DOHH2 (cell line): ENCODE data around the gene C19orf85.
"Not testable (repeated sequence)": the region's sequence is repeated elsewhere in the genome, so short reads cannot be mapped to it uniquely, and the experiment has no call there.

Experiments used
- H3F3A ChIP-seq: fragments of 200-600 bp; sonication (generic), shearing (Covaris generic); 2 replicates; pipeline ENCODE4 v1.6.0; 2016; ENCODE audit warnings: antibody characterized with exemption, mild to moderate bottlenecking; ENCODE audit not compliant: control insufficient read depth, insufficient read depth
- H3K27ac ChIP-seq: fragments of 200-600 bp; sonication (generic); 2 replicates; pipeline ENCODE4 v1.5.1; 2014; ENCODE audit warnings: low read depth, mild to moderate bottlenecking, low read length, moderate library complexity
- H3K27me3 ChIP-seq: fragments of 200-600 bp; sonication (generic); 2 replicates; pipeline ENCODE4 v1.6.1; 2014; ENCODE audit warnings: mild to moderate bottlenecking, low read length, mixed read lengths; ENCODE audit not compliant: control insufficient read depth
- H3K36me3 ChIP-seq: fragments of 200-600 bp; sonication (generic); 2 replicates; pipeline ENCODE4 v1.6.1; 2014; ENCODE audit warnings: mild to moderate bottlenecking, low read length, moderate library complexity, mixed read lengths; ENCODE audit not compliant: control insufficient read depth
- H3K4me1 ChIP-seq: fragments of 200-600 bp; sonication (generic); 2 replicates; pipeline ENCODE4 v1.6.1; 2014; ENCODE audit warnings: mild to moderate bottlenecking, low read length, mixed read lengths; ENCODE audit not compliant: control insufficient read depth
- H3K4me2 ChIP-seq: fragments of 200-600 bp; sonication (generic); 2 replicates; pipeline ENCODE4 v1.6.0; 2014; ENCODE audit warnings: mild to moderate bottlenecking, low read length, moderate library complexity
- H3K4me3 ChIP-seq: fragments of 200-600 bp; sonication (generic); 2 replicates; pipeline ENCODE4 v1.5.1; 2014; ENCODE audit warnings: mild to moderate bottlenecking, low read length, mixed read lengths
- H3K79me2 ChIP-seq: fragments of 200-600 bp; sonication (generic); 2 replicates; pipeline ENCODE4 v1.6.1; 2014; ENCODE audit warnings: mild to moderate bottlenecking, low read length, mixed read lengths; ENCODE audit not compliant: control insufficient read depth
- H3K9me2 ChIP-seq: fragments of 200-600 bp; sonication (generic); replicated peaks from 2 replicates; pipeline ENCODE4 v1.6.1; 2014; ENCODE audit warnings: mild to moderate bottlenecking, low read length, mixed read lengths; ENCODE audit not compliant: control insufficient read depth
- H3K9me3 ChIP-seq: fragments of 200-600 bp; sonication (generic); 2 replicates; pipeline ENCODE4 v1.6.1; 2014; ENCODE audit warnings: antibody characterized with exemption, low read length, mixed read lengths; ENCODE audit not compliant: control insufficient read depth, insufficient read depth
- H4K20me1 ChIP-seq: fragments of 200-600 bp; sonication (generic); 2 replicates; pipeline ENCODE4 v1.6.0; 2014; ENCODE audit warnings: low read depth, mild to moderate bottlenecking, antibody characterized with exemption, low read length, moderate library complexity; ENCODE audit not compliant: control insufficient read depth, insufficient read depth
- EZH2phosphoT487 ChIP-seq: fragments of 200-600 bp; sonication (generic); IDR thresholded peaks from 2 replicates; pipeline ENCODE4 v1.6.1; 2017; ENCODE audit warnings: borderline replicate concordance, mild to moderate bottlenecking, antibody characterized with exemption, low read length, moderate library complexity, mixed read lengths
- TF ChIP-seq, protein P1 (sequence below): fragments of 200-600 bp; sonication (generic); IDR thresholded peaks from one replicate; pipeline ENCODE4 v1.5.1; 2014; ENCODE audit warnings: antibody characterized with exemption, mild to moderate bottlenecking, low read depth, low read length; ENCODE audit not compliant: poor library complexity, severe bottlenecking

The C19orf85 gene

DNA sequence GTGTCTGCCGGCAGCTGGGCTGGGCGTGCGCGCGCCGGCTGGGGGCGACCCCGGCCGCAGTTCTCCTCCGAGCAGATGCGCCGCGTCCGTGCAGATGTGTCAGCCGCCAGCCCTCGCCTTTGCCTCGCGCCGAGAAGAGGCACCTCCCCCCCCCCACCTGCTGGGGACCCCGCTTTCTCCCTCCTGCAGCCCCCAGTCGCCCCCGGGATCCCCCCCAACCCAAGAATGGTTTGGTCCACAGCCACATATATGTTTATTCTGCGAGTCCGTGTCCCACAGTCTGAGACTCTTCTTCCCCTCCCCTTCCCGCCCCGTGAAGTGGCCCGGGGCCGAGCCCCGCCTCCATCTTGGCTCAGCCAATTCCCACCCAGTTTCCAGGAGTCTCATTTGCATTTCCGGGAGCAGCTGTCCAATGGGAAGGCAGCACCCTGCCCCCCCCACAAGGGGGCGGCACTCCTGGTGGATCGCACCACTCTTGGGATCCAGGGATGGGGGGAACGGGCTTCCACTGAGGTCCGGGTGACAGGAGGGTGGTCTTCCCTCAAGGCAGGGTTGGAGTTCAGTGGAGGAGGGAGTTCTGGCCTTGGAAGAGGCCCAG, 11.7 kb downstream of the C19orf85 start:
- H3K9me3 ChIP-seq = no peaks in the 10 kb centered on the region
- no peaks in the 10 kb centered on the region for H3K9me2 ChIP-seq
- no peaks in the 10 kb centered on the region for H3K4me1 ChIP-seq
- no peak overlapping the region for H3K27ac ChIP-seq
- no peak overlapping the region for H3K4me3 ChIP-seq
- peaks cover 9% of the 10 kb centered on the region for H3K27me3 ChIP-seq
- H3K4me2 ChIP-seq = no peak overlapping the region
- H3K36me3 ChIP-seq = no peaks in the 10 kb centered on the region
- no peaks in the 10 kb centered on the region; the same call in 1 of the 2 replicates for H3F3A ChIP-seq
- H3K79me2 ChIP-seq = no peaks in the 10 kb centered on the region
- no peak for TF ChIP-seq EZH2phosphoT487
- no peaks in the 10 kb centered on the region for H4K20me1 ChIP-seq

DNA sequence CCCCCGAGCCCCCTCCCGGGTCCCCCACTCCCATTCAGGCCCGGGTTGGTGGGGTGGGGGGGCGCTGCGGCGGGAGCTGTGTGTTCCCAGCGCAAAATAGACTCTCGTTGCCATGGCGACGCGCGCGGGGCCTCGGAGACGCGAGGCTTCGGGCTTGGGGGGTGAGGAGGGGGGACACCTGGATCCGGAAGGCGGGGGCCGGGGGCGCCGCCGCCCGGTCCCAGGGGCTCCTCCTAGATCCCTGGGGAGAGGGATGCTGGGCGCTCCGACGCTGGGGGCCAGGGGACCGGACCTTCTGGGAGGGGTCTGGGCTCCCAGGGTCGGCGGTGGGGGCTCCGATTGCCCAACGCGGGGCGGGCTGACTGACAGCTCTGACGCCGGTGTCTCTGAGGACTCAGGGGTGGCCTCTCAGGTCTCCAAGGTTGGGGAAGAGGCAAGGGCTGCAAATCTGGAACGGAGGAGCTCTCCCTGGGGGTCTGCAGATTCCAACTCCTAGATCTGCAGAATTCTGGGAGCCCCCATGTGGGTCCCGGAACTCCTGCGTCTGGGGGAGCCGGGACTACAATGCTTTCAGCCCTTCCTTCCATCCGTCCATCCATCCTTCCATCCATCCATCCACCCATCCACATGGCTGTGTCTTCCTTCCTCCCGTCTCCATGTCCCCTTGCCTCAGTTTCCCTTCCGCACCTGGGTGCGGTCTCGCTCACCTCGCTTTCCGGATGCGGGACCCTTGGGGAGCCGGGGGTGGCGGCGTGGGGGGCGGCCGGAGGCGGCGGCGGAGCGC, 12.4 kb downstream of the C19orf85 start:
- Histone ChIP-seq H3K79me2 (no peaks in the 10 kb centered on the region), H3K27me3 (peaks cover 9% of the 10 kb centered on the region), H3K9me3 (no peaks in the 10 kb centered on the region), H3K27ac (no peak overlapping the region), H3K36me3 (no peaks in the 10 kb centered on the region), H3K4me1 (no peaks in the 10 kb centered on the region), H4K20me1 (no peaks in the 10 kb centered on the region), H3F3A (no peaks in the 10 kb centered on the region; the same call in 1 of the 2 replicates), H3K9me2 (no peaks in the 10 kb centered on the region), H3K4me2 (no peak overlapping the region), H3K4me3 (no peak overlapping the region)
- TF ChIP-seq, protein P1, sequence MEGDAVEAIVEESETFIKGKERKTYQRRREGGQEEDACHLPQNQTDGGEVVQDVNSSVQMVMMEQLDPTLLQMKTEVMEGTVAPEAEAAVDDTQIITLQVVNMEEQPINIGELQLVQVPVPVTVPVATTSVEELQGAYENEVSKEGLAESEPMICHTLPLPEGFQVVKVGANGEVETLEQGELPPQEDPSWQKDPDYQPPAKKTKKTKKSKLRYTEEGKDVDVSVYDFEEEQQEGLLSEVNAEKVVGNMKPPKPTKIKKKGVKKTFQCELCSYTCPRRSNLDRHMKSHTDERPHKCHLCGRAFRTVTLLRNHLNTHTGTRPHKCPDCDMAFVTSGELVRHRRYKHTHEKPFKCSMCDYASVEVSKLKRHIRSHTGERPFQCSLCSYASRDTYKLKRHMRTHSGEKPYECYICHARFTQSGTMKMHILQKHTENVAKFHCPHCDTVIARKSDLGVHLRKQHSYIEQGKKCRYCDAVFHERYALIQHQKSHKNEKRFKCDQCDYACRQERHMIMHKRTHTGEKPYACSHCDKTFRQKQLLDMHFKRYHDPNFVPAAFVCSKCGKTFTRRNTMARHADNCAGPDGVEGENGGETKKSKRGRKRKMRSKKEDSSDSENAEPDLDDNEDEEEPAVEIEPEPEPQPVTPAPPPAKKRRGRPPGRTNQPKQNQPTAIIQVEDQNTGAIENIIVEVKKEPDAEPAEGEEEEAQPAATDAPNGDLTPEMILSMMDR = no peak
- no peak for TF ChIP-seq EZH2phosphoT487

DNA sequence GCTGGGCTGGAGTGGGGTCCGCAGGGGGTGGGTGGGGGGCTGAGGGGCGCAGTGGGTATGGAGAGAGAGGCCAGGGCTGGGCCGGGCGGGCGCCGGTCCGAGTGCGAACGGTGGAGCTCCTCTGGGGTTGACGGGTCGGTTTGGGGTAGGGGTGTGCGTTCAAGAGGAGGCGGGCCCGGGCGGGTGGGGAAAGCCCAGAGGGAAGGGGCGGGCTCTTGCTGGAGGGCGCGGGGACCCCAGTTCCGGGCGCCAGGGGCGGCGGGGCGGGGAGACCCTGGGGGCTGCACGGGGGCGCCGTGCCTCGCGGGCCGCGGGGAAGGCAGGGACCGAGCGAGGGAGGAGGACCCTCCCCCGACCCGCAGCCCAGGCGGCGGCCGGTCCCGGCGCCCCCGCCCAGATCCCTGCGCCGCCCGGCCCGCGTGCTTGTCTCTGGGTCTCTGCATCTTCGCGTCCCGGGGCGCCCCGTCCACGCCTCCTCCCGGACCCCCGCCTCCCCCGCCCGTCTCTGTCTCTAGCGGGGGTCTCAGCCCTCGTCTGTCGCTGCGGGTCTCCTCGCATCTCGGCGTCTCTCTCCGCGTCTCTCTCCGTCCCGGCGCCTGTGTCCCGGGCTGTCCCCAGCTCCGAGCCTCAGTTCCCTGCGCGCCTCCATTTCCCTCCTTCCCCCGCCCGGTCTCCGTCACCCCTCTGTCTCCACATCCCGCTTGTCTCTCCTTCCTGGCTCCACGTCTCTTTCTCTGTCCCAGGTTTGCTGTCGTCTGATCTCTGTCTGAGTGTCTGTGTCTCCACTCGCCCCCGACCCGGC, 13.2 kb downstream of the C19orf85 start:
- no peaks in the 10 kb centered on the region for H3K79me2 ChIP-seq
- H3K27me3 ChIP-seq = peaks cover 9% of the 10 kb centered on the region
- TF ChIP-seq EZH2phosphoT487 = no peak
- TF ChIP-seq, protein P1 = no peak
- no peaks in the 10 kb centered on the region for H3K9me3 ChIP-seq
- no peak overlapping the region for H3K27ac ChIP-seq
- no peaks in the 10 kb centered on the region for H3K9me2 ChIP-seq
- no peak overlapping the region for H3K4me3 ChIP-seq
- no peaks in the 10 kb centered on the region for H3K36me3 ChIP-seq
- H3K4me2 ChIP-seq = no peak overlapping the region
- H3F3A ChIP-seq = no peaks in the 10 kb centered on the region; the same call in 1 of the 2 replicates
- H3K4me1 ChIP-seq = no peaks in the 10 kb centered on the region
- H4K20me1 ChIP-seq = no peaks in the 10 kb centered on the region

DNA sequence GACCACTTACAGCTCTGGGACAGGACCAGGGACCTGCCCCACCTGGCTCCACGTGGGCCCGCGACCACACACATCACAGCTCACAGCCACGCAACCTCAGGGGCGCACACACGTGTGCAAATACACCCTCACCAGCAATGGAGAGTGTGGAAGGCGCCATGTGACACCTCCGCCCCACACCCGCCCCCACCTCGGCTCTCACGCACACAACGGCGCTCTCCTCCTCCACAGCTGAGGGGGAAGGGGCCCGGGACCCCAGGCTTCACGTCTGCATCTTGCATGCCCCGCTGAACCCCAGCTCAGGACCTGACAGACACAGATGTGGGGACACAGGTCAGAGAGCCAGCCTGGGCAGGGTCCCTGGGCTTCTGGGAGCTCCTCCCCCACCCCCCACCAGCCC, 15.1 kb downstream of the C19orf85 start:
- Histone ChIP-seq H3K4me2 (no peak overlapping the region), H3K9me3 (no peaks in the 10 kb centered on the region), H4K20me1 (no peaks in the 10 kb centered on the region), H3F3A (no peaks in the 10 kb centered on the region; the same call in 1 of the 2 replicates), H3K79me2 (no peaks in the 10 kb centered on the region), H3K27ac (no peak overlapping the region), H3K9me2 (no peaks in the 10 kb centered on the region), H3K27me3 (peaks cover 14% of the 10 kb centered on the region), H3K36me3 (no peaks in the 10 kb centered on the region), H3K4me1 (no peaks in the 10 kb centered on the region), H3K4me3 (no peak overlapping the region)
- TF ChIP-seq, protein P1 = no peak
- no peak for TF ChIP-seq EZH2phosphoT487

DNA sequence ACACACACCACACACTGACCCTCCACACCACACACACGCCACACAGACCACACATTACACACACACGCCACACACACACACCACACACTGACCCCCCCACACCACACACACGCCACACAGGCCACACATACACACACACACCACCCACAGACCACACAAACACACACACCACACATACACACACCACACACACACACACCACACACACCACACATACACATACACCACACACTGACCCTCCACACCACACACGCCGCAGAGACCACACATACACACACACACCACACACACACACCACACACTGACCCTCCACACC, 16.4 kb downstream of the C19orf85 start:
- H3K36me3 ChIP-seq, H3K79me2 ChIP-seq, H3K4me1 ChIP-seq, H3K4me3 ChIP-seq, H3F3A ChIP-seq, H3K27ac ChIP-seq, H3K9me3 ChIP-seq, H3K4me2 ChIP-seq, H4K20me1 ChIP-seq, H3K9me2 ChIP-seq: not testable (repeated sequence)
- H3K27me3 ChIP-seq = peaks cover 23% of the 10 kb centered on the region
